Type B pancreatic cell (in vitro differentiated cells): ENCODE data around the gene KIAA1958. TPM values are rescaled to one million over a fixed set of nuclear protein-coding genes. Genes with fewer than 3 reads are reported as not detected.

Source experiments
- DNase-seq: peaks from one replicate; pipeline ENCODE4 v3.0.0; 2021; ENCODE audit warnings: mixed read lengths; ENCODE audit not compliant: unreplicated experiment; ENCODE audit errors: extremely low spot score
- H3K27ac Mint-ChIP-seq: 2 replicates; pipeline ENCODE4 v1.8.0; 2021; ENCODE audit warnings: mild to moderate bottlenecking, mixed read lengths
- H3K27me3 Mint-ChIP-seq: 2 replicates; pipeline ENCODE4 v1.8.0; 2021; ENCODE audit warnings: mixed read lengths
- H3K36me3 Mint-ChIP-seq: 2 replicates; pipeline ENCODE4 v1.8.0; 2021; ENCODE audit warnings: mixed read lengths
- H3K4me1 Mint-ChIP-seq: one replicate; pipeline ENCODE4 v1.8.0; 2021; ENCODE audit warnings: mixed read lengths; ENCODE audit not compliant: unreplicated experiment
- H3K4me3 Mint-ChIP-seq: 2 replicates; pipeline ENCODE4 v1.8.0; 2021; ENCODE audit warnings: mild to moderate bottlenecking, mixed read lengths
- H3K9me3 Mint-ChIP-seq: 2 replicates; pipeline ENCODE4 v1.8.0; 2021; ENCODE audit warnings: mixed read lengths
- total RNA-seq: library from RNA; stranded (reverse); gene quantifications from 2 replicates; pipeline ENCODE4 v1.2.1, GENCODE V29; 2021; ENCODE audit warnings: low replicate concordance
- TF ChIP-seq, protein P1 (sequence below): fragments of 200-600 bp; sonication (generic); conservative IDR thresholded peaks from 2 replicates; pipeline ENCODE4 v1.5.0; 2021; ENCODE audit warnings: antibody characterized with exemption, mild to moderate bottlenecking

Gene KIAA1958
- total RNA-seq, 1 donor from 2014 or later = 28.1 TPM

DNA sequence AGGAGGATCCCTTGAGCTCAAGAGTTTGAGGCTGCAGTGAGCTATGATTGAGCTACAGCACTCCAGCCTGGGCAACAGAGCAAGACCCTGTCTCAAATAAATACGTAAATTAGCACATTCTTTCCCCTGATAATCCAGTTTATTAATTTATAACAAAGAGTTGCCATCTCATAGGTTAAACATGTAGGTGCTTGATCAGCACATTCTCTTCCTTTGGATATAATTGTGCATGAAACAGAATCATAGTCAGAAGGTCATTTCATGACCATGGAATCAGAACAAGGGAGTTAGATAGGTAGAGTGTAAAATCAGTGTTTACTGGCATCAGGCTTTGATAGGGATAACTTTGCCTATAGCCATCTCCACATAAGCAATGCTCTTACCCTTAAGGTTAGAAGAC lies 43.0 kb upstream of the KIAA1958 start:
- TF ChIP-seq, protein P1, sequence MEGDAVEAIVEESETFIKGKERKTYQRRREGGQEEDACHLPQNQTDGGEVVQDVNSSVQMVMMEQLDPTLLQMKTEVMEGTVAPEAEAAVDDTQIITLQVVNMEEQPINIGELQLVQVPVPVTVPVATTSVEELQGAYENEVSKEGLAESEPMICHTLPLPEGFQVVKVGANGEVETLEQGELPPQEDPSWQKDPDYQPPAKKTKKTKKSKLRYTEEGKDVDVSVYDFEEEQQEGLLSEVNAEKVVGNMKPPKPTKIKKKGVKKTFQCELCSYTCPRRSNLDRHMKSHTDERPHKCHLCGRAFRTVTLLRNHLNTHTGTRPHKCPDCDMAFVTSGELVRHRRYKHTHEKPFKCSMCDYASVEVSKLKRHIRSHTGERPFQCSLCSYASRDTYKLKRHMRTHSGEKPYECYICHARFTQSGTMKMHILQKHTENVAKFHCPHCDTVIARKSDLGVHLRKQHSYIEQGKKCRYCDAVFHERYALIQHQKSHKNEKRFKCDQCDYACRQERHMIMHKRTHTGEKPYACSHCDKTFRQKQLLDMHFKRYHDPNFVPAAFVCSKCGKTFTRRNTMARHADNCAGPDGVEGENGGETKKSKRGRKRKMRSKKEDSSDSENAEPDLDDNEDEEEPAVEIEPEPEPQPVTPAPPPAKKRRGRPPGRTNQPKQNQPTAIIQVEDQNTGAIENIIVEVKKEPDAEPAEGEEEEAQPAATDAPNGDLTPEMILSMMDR = no peak
- Mint-ChIP-seq H3K4me1 (peaks cover 12% of the 10 kb centered on the region), H3K27ac (no peak overlapping the region), H3K27me3 (no peaks in the 10 kb centered on the region), H3K36me3 (peaks cover 17% of the 10 kb centered on the region), H3K9me3 (no peaks in the 10 kb centered on the region), H3K4me3 (no peak overlapping the region)
- DNase-seq = no peak

DNA sequence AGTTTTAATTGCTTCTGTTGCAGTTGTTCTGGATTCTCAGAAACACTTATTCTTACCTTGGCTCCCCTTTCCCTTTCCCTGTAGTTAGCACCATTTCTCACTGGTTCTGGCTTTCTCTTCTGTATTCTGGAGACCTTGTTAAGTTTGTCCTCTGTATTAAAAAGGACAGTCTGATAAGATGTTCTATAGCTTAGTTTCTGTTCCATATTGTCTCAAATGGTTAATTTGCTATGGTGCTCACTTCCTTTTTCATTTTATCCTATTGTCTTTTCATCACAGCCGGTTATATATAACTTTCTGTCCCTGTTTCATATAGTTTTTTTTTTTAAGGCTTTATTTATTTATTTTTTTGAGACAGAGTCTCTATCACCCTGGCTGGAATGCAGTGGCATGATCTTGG lies 41.4 kb upstream of the KIAA1958 start:
- peaks cover 12% of the 10 kb centered on the region for H3K4me1 Mint-ChIP-seq
- TF ChIP-seq, protein P1 = no peak
- no peak overlapping the region for H3K4me3 Mint-ChIP-seq
- no peaks in the 10 kb centered on the region for H3K27me3 Mint-ChIP-seq
- peaks cover 14% of the 10 kb centered on the region for H3K36me3 Mint-ChIP-seq
- H3K27ac Mint-ChIP-seq = no peak overlapping the region
- DNase-seq = no peak
- H3K9me3 Mint-ChIP-seq = no peaks in the 10 kb centered on the region

DNA sequence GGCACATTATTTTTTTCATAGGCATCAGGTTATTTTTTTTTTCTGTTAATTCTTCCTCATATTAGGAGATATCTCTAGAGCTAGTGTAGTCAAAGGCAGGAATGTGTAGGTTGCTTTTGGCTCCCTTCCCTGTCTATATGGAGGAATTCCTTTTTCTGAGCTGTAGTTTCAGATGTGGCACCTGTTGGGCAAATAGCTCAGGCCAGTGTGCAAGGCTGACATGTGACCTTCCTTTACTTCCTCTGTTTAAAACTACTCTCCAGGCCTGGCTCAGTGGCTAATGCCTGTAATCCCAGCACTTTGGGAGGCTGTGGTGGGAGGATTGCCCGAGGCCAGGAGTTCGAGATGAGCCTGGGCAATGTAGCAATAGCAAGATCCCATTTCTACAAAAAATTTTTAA lies 40.5 kb upstream of the KIAA1958 start:
- peaks cover 13% of the 10 kb centered on the region for H3K36me3 Mint-ChIP-seq
- H3K4me3 Mint-ChIP-seq = no peak overlapping the region
- DNase-seq = no peak
- H3K27me3 Mint-ChIP-seq = no peaks in the 10 kb centered on the region
- no peak overlapping the region for H3K27ac Mint-ChIP-seq
- TF ChIP-seq, protein P1 = no peak
- peaks cover 12% of the 10 kb centered on the region for H3K4me1 Mint-ChIP-seq
- no peaks in the 10 kb centered on the region for H3K9me3 Mint-ChIP-seq

DNA sequence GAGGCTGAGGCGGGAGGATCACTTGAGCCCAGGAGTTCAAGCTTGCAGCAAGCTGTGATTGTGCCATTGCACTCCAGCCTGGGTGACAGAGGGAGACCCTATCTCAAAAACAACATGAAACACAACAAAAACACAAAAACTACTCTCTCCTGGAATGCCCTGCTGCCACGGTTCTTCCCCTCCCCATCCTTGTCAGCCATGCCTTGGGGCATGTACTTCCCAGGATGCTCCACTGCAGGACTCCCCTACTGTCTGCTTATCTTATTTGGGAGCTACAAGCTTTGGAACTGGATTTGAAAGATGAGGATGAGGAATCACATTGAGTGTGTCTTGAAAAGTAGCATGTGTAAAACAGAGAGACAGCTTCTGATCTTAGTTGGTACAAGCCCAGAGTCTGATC lies 40.1 kb upstream of the KIAA1958 start:
- peak overlapping the region; percentile 44 for H3K4me3 Mint-ChIP-seq
- TF ChIP-seq, protein P1 = no peak
- no peak for DNase-seq
- H3K4me1 Mint-ChIP-seq = peaks cover 12% of the 10 kb centered on the region
- H3K27me3 Mint-ChIP-seq = no peaks in the 10 kb centered on the region
- no peaks in the 10 kb centered on the region for H3K9me3 Mint-ChIP-seq
- H3K27ac Mint-ChIP-seq = peak overlapping the region; percentile 79
- H3K36me3 Mint-ChIP-seq = peaks cover 15% of the 10 kb centered on the region

DNA sequence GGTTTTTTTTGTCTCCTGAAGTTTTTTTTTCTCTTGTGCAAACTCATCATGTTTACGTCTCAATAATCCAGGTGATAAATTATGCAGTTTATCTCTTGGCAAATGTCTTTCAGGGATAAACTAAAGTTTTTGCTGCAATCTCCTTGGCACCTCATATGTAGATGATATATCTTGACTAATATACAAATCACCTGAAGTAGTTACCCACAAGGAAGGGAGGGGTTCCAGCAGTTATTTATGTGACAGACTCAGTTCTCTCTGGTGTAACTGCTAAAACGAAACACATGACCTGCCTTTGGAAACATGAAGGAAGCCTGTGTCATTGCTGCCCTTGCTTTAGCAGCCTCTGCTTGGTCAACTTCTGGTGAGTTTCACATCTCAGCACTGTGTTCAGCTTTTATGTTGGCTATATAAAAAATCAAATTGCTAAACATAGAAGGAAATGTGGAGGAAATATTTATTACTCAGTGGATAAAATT lies 39.3 kb upstream of the KIAA1958 start:
- peak overlapping the region; percentile 79 for H3K27ac Mint-ChIP-seq
- H3K9me3 Mint-ChIP-seq = no peaks in the 10 kb centered on the region
- no peaks in the 10 kb centered on the region for H3K27me3 Mint-ChIP-seq
- H3K36me3 Mint-ChIP-seq = peaks cover 18% of the 10 kb centered on the region
- peaks cover 12% of the 10 kb centered on the region for H3K4me1 Mint-ChIP-seq
- no peak for DNase-seq
- TF ChIP-seq, protein P1 = no peak
- peak overlapping the region; percentile 17 for H3K4me3 Mint-ChIP-seq

DNA sequence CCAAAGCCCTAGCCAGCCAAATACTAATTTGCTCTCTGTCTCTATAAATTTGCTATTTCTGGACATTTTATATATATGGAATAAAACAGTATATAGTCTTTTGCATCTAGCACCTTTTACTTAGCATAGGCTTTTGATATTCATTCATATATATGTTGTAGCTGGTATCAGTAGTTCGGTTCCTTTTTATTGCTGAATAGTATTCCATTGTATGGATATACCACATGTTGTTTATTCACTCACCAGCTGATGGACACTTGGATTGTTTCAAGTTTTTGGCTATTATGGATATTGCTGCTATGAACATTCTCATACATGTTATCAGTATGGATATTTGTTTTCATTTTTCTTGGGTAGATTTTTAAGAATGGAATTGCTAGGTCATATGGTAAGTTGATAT lies 23.8 kb upstream of the KIAA1958 start:
- TF ChIP-seq, protein P1 = no peak
- no peak overlapping the region for H3K4me3 Mint-ChIP-seq
- peaks cover 9% of the 10 kb centered on the region for H3K9me3 Mint-ChIP-seq
- no peak overlapping the region for H3K27ac Mint-ChIP-seq
- DNase-seq = no peak
- H3K27me3 Mint-ChIP-seq = no peaks in the 10 kb centered on the region
- peaks cover 39% of the 10 kb centered on the region for H3K36me3 Mint-ChIP-seq
- no peaks in the 10 kb centered on the region for H3K4me1 Mint-ChIP-seq
